Mesendoderm (in vitro differentiated cells): Measurements from ENCODE around the gene LEMD2.
A peak's percentile ranks its signal among the peaks of the same experiment; 100 is the strongest.

Experiments
- DNase-seq: peaks from one replicate; pipeline ENCODE4 v3.0.0; 2013
- H2AK5ac ChIP-seq: 2 replicates; pipeline ENCODE4 v1.6.1; 2013; ENCODE audit warnings: low read length, inconsistent platforms
- H2BK120ac ChIP-seq: 2 replicates; pipeline ENCODE4 v1.6.1; 2013; ENCODE audit warnings: low read depth, mild to moderate bottlenecking, low read length, moderate library complexity, mixed read lengths
- H2BK15ac ChIP-seq: replicated peaks from 2 replicates; pipeline ENCODE4 v1.6.1; 2013; ENCODE audit warnings: low read depth, mild to moderate bottlenecking, moderate library complexity
- H2BK5ac ChIP-seq: 2 replicates; pipeline ENCODE4 v1.6.1; 2013; ENCODE audit warnings: low read length, inconsistent platforms
- H3K18ac ChIP-seq: 2 replicates; pipeline ENCODE4 v1.6.1; 2013; ENCODE audit warnings: mild to moderate bottlenecking, low read length, mixed read lengths
- H3K23ac ChIP-seq: one replicate; pipeline ENCODE4 v1.6.1; 2013; ENCODE audit warnings: low read length
- H3K27ac ChIP-seq: 2 replicates; pipeline ENCODE4 v1.5.1; 2013; ENCODE audit warnings: low read depth, mild to moderate bottlenecking, inconsistent platforms, low read length, moderate library complexity
- H3K27me3 ChIP-seq: 2 replicates; pipeline ENCODE4 v1.6.1; 2013; ENCODE audit warnings: low read length, control low read depth, mild to moderate bottlenecking, inconsistent platforms; ENCODE audit not compliant: insufficient read depth, poor library complexity
- H3K36me3 ChIP-seq: 2 replicates; pipeline ENCODE4 v1.6.1; 2013; ENCODE audit warnings: low read length, inconsistent platforms; ENCODE audit not compliant: control insufficient read depth, insufficient read depth
- H3K4ac ChIP-seq: one replicate; pipeline ENCODE4 v1.6.1; 2013; ENCODE audit warnings: low read depth, mild to moderate bottlenecking, low read length, moderate library complexity
- H3K4me1 ChIP-seq: 2 replicates; pipeline ENCODE4 v1.6.1; 2013; ENCODE audit warnings: low read depth, low read length, inconsistent platforms; ENCODE audit not compliant: control insufficient read depth
- H3K4me2 ChIP-seq: 2 replicates; pipeline ENCODE4 v1.6.1; 2013; ENCODE audit warnings: low read length
- H3K4me3 ChIP-seq: 2 replicates; pipeline ENCODE4 v1.5.1; 2013; ENCODE audit warnings: mild to moderate bottlenecking, low read length
- H3K56ac ChIP-seq: one replicate; pipeline ENCODE4 v1.6.1; 2013; ENCODE audit warnings: low read length
- H3K79me1 ChIP-seq: 2 replicates; pipeline ENCODE4 v1.6.1; 2013; ENCODE audit warnings: low read length, inconsistent platforms
- H3K79me2 ChIP-seq: 2 replicates; pipeline ENCODE4 v1.6.1; 2013; ENCODE audit warnings: mild to moderate bottlenecking, low read length; ENCODE audit not compliant: control insufficient read depth, insufficient read depth
- H3K9ac ChIP-seq: 2 replicates; pipeline ENCODE4 v1.6.1; 2013; ENCODE audit warnings: low read length, inconsistent platforms
- H4K5ac ChIP-seq: one replicate; pipeline ENCODE4 v1.6.1; 2013; ENCODE audit warnings: low read length
- H4K8ac ChIP-seq: one replicate; pipeline ENCODE4 v1.6.1; 2013; ENCODE audit warnings: low read depth, mild to moderate bottlenecking, control low read depth, low read length, moderate library complexity
- WGBS: extraction: QIAGEN DNeasy Blood & Tissue Kit; methylation state at CpG from one replicate; pipeline ENCODE4 v1.1.7; 2013; ENCODE audit warnings: low lambda C conversion rate, missing lambda C conversion rate; ENCODE audit not compliant: insufficient coverage; ENCODE audit errors: extremely low coverage; 5-methylcytosine and 5-hydroxymethylcytosine counted together

The LEMD2 gene

DNA sequence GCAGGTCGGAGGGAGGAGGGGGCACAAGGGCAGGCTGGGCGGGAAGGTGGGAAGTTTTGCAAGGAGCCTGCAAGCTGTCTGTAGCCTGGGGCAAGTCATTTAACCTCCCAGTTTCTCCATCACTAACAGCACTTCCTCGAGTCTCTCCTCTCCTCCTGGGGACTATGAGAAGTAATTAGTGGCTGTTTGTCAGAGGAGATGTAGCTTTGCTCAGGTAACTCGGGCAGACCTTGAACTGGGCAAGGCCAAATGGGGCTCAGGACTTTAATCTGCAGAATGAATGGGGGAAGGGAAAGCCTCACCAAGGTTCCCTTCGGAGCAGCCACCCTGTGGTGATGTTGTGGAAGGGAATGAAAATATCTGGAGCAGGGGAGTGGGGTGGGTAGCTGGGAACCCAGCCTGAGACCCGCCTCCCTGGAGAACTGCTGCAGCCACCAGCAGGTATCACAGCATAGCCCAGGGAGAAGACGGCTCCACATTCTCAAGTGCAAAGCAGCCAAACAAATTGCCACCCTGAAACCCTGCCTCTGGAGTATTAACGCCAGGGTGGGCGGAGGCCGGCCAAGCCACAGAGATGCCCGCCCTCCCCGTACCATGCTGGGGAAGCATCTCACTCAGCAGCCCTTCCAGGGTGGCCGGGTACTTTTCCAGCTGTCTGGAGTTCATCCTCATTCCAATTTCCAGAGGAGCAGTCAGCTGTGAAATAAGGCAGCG is 6.1 kb upstream of the LEMD2 start:
- no peak overlapping the region for H3K23ac ChIP-seq
- no peak overlapping the region for H2AK5ac ChIP-seq
- no peak overlapping the region for H4K5ac ChIP-seq
- H3K27ac ChIP-seq = peak overlapping the region; percentile 49
- H3K4ac ChIP-seq = no peak overlapping the region
- no peaks in the 10 kb centered on the region for H3K36me3 ChIP-seq
- peak overlapping the region; percentile 15 for H3K18ac ChIP-seq
- H2BK15ac ChIP-seq = no peak overlapping the region
- H4K8ac ChIP-seq = no peak overlapping the region
- H3K27me3 ChIP-seq = no peaks in the 10 kb centered on the region
- H2BK5ac ChIP-seq = no peak overlapping the region
- peak overlapping the region; percentile 1 for H3K56ac ChIP-seq
- peak; percentile 92 for DNase-seq
- no peaks in the 10 kb centered on the region for H3K79me2 ChIP-seq
- peaks cover 2% of the 10 kb centered on the region for H3K4me1 ChIP-seq
- no peak overlapping the region for H3K9ac ChIP-seq
- H2BK120ac ChIP-seq = no peak overlapping the region
- H3K4me2 ChIP-seq = no peak overlapping the region
- no peak overlapping the region for H3K4me3 ChIP-seq
- no CpG with 5 or more reads among the region's 14 CpGs for WGBS
- H3K79me1 ChIP-seq = no peaks in the 10 kb centered on the region

DNA sequence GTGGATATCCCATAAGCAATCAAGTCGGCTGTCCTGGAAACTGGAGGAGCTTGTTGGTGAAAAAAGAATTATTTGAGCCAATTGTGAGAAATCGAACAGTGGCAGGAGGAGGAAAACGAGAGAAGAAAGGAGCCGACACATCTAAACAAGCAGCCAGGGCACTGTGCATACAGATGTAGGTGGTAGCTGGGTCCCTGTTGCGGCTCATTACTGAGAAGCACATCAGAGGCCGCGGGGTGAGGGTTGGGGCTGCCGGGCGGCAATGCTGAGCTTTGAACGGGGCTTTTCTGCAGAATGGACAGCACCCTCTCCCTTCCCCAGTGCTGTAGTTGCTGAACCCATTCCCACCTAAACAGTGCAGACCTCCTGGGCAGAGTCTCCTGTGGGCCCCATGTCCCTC is 4.1 kb upstream of the LEMD2 start:
- Histone ChIP-seq H2BK120ac (no peak overlapping the region), H4K8ac (no peak overlapping the region), H3K79me2 (no peaks in the 10 kb centered on the region), H3K56ac (no peak overlapping the region), H3K27me3 (no peaks in the 10 kb centered on the region), H3K79me1 (no peaks in the 10 kb centered on the region), H3K9ac (no peak overlapping the region), H4K5ac (no peak overlapping the region), H3K23ac (no peak overlapping the region), H2BK5ac (no peak overlapping the region), H3K36me3 (no peaks in the 10 kb centered on the region), H3K27ac (no peak overlapping the region), H3K4me2 (no peak overlapping the region), H3K4me3 (no peak overlapping the region), H3K4ac (no peak overlapping the region), H3K4me1 (peaks cover 6% of the 10 kb centered on the region), H3K18ac (no peak overlapping the region), H2AK5ac (no peak overlapping the region), H2BK15ac (no peak overlapping the region)
- no CpG with 5 or more reads among the region's 10 CpGs for WGBS
- no peak for DNase-seq

DNA sequence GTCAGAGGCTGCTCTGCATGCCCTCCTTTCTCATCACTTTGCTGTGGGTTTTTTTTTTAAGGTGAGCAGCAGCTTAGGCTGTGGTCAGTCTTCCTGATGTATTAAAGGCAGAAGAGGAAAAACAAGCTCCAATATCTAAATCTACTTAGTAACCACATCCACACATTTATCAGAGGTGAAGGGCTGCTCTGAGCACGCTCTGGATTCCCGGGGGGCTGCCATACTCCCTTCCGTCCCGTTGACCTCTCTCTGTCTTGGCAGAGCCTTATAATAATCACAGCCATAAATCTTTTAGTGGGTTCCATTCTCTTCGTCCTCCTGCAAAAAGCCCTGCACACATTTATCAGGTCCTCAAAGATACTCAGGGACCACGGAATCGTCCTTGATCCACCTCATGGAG is 2.7 kb upstream of the LEMD2 start:
- Histone ChIP-seq H4K5ac (no peak overlapping the region), H3K27me3 (no peaks in the 10 kb centered on the region), H3K4me2 (no peak overlapping the region), H2BK5ac (no peak overlapping the region), H3K23ac (no peak overlapping the region), H3K4ac (no peak overlapping the region), H3K18ac (no peak overlapping the region), H3K79me1 (peaks cover 4% of the 10 kb centered on the region), H3K4me3 (no peak overlapping the region), H2AK5ac (no peak overlapping the region), H3K9ac (no peak overlapping the region), H2BK15ac (no peak overlapping the region), H3K4me1 (peaks cover 15% of the 10 kb centered on the region), H3K36me3 (no peaks in the 10 kb centered on the region), H2BK120ac (no peak overlapping the region), H3K27ac (no peak overlapping the region), H4K8ac (no peak overlapping the region), H3K56ac (no peak overlapping the region), H3K79me2 (peaks cover 10% of the 10 kb centered on the region)
- DNase-seq = no peak
- no CpG with 5 or more reads among the region's 7 CpGs for WGBS

DNA sequence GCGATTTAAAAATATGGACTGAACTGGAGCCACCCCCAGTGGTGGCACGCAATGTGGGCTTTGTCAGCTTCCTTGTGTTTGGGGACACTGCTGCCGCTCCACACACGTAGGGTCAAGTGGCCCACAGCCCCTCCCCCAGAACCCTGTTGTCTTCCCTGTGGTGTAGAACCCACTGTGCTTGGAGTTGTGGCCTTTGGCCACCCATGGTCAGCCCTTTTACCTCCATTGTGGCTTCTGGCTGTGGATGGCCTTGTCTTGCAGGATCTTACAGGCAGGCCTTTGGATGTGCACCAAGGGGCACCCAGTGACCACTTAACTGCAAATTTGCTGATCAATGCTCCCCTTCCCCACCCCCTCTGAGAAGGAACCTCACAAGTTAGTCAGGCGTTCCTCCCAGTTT is 2.0 kb upstream of the LEMD2 start:
- Histone ChIP-seq H3K18ac (peak overlapping the region; percentile 6), H3K27ac (no peak overlapping the region), H4K5ac (no peak overlapping the region), H4K8ac (no peak overlapping the region), H3K9ac (no peak overlapping the region), H3K27me3 (no peaks in the 10 kb centered on the region), H3K23ac (no peak overlapping the region), H2BK5ac (no peak overlapping the region), H3K36me3 (no peaks in the 10 kb centered on the region), H2AK5ac (no peak overlapping the region), H3K4me1 (peaks cover 15% of the 10 kb centered on the region), H3K4ac (no peak overlapping the region), H2BK15ac (no peak overlapping the region), H3K56ac (no peak overlapping the region), H3K79me1 (peaks cover 6% of the 10 kb centered on the region), H3K4me2 (no peak overlapping the region), H3K79me2 (peaks cover 15% of the 10 kb centered on the region), H3K4me3 (no peak overlapping the region), H2BK120ac (no peak overlapping the region)
- no peak for DNase-seq
- no CpG with 5 or more reads among the region's 5 CpGs for WGBS

DNA sequence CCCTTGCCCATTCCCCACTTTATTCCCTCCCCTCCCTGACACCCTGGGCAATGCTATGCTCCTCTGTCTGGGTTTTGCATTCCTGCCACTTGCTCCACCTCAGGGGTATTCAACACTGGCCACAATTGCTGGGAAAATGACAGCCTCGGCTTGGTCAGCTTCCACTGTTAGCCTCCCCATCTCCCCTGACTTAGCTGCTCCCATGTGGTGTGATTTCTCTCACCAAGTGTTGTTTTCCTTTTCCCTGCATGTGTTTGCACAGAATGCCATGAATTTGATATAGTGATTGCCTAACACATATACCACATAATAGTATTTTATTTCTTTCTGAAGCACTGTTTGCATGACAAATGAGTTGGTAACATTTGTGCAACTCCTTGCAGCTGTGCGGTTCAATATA is 1.4 kb upstream of the LEMD2 start:
- peaks cover 6% of the 10 kb centered on the region for H3K79me1 ChIP-seq
- peaks cover 14% of the 10 kb centered on the region for H3K4me1 ChIP-seq
- no peak overlapping the region for H2BK5ac ChIP-seq
- H3K4me2 ChIP-seq = no peak overlapping the region
- H2AK5ac ChIP-seq = no peak overlapping the region
- H2BK15ac ChIP-seq = no peak overlapping the region
- H4K8ac ChIP-seq = no peak overlapping the region
- H3K23ac ChIP-seq = no peak overlapping the region
- H3K27ac ChIP-seq = no peak overlapping the region
- DNase-seq = peak; percentile 51
- H3K27me3 ChIP-seq = no peaks in the 10 kb centered on the region
- H4K5ac ChIP-seq = no peak overlapping the region
- H3K18ac ChIP-seq = peak overlapping the region; percentile 28
- H3K56ac ChIP-seq = no peak overlapping the region
- H3K4me3 ChIP-seq = no peak overlapping the region
- no CpG with 5 or more reads among the region's 2 CpGs for WGBS
- no peak overlapping the region for H3K4ac ChIP-seq
- no peak overlapping the region for H2BK120ac ChIP-seq
- H3K9ac ChIP-seq = no peak overlapping the region
- no peaks in the 10 kb centered on the region for H3K36me3 ChIP-seq
- peaks cover 15% of the 10 kb centered on the region for H3K79me2 ChIP-seq

DNA sequence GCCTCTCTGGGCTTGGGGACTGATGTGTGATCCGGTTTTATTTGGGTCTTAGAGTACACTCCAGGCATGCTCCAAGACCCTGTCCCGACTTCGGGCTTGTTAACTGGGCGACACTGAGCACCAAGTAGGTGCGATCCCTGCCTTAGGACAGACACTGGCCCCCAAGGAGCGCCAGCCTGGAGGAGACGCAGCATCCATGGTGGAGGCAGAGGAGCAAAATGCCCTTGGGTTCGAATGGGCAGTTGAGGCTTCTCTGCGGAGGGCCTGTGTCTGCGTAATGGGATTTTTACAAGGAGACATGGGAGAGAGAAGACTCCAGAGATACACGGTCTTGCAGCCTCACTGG is 593 bp upstream of the LEMD2 start:
- no peak overlapping the region for H2BK15ac ChIP-seq
- H3K4me1 ChIP-seq = peaks cover 15% of the 10 kb centered on the region
- no peak overlapping the region for H4K8ac ChIP-seq
- H2BK5ac ChIP-seq = peak overlapping the region; percentile 12
- DNase-seq = no peak
- no CpG with 5 or more reads among the region's 11 CpGs for WGBS
- H3K9ac ChIP-seq = peak overlapping the region; percentile 36
- peaks cover 22% of the 10 kb centered on the region for H3K79me2 ChIP-seq
- H3K4ac ChIP-seq = peak overlapping the region; percentile 29
- peak overlapping the region; percentile 4 for H3K23ac ChIP-seq
- no peak overlapping the region for H3K27ac ChIP-seq
- H3K79me1 ChIP-seq = peaks cover 14% of the 10 kb centered on the region
- peak overlapping the region; percentile 66 for H3K56ac ChIP-seq
- peak overlapping the region; percentile 1 for H3K18ac ChIP-seq
- H3K27me3 ChIP-seq = no peaks in the 10 kb centered on the region
- H3K4me3 ChIP-seq = no peak overlapping the region
- H2AK5ac ChIP-seq = peak overlapping the region; percentile 80
- no peaks in the 10 kb centered on the region for H3K36me3 ChIP-seq
- peak overlapping the region; percentile 78 for H4K5ac ChIP-seq
- peak overlapping the region; percentile 20 for H3K4me2 ChIP-seq
- H2BK120ac ChIP-seq = no peak overlapping the region
